Choroid plexus epithelial cell (primary cell): ENCODE measurements around the gene COG6.
A peak's percentile ranks its signal among the peaks of the same experiment; 100 is the strongest.

Experiments used
- DNase-seq: peaks from one replicate; pipeline ENCODE4 v3.0.0-alpha.2; 2010; ENCODE audit warnings: low read depth
- H3K4me3 ChIP-seq: 2 replicates; pipeline ENCODE4 v1.5.1; 2011; ENCODE audit warnings: low read depth, mild to moderate bottlenecking, control low read depth, low read length, moderate library complexity
- CTCF ChIP-seq: conservative IDR thresholded peaks from 2 replicates; pipeline ENCODE4 v1.5.1; 2011; ENCODE audit warnings: low read depth, mild to moderate bottlenecking, control low read depth, inconsistent platforms, low read length, moderate library complexity

Gene COG6

DNA sequence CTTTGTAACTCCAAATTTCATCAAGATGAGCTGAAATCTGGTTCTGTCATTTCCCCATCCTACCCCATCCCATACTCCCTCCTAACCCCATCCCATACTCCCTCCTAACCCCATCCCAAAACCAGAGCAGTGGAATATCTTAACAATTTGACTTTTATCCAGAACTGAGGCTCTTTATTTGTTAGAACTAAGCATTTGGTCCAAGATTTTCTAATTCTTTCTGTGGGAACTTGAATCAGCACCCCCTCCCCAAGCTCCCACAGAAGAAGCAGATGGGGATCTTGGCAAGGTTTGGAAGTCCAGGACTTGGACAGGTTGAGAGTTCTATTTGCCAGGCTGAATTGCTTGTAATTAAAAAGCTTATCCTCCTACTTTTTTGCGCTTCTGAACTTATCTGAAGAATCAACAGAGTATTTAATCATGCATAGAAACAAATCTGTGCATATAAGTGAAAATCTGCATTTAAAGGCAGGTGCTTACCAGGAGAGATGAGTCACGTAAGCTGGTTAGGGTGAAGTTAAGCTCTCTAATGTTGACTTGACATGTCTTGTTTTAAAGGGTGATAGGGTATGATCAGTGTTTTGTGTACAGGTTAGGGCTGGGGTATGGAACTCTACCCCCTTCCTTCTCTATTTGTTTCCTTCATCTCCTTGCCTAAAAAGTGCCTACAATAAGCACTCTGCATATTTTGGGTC lies 111.1 kb downstream of the COG6 start:
- TF ChIP-seq CTCF: no peak
- DNase-seq: no peak

GRCh38 chr13:39767791-39768517 lies 112.5 kb downstream of the COG6 start:
- DNase-seq: no peak
- no peak for TF ChIP-seq CTCF
- H3K4me3 ChIP-seq: no peak overlapping the region

More for the DNA sequence above, 111.1 kb downstream of the COG6 start:
- H3K4me3 ChIP-seq: no peak overlapping the region

DNA sequence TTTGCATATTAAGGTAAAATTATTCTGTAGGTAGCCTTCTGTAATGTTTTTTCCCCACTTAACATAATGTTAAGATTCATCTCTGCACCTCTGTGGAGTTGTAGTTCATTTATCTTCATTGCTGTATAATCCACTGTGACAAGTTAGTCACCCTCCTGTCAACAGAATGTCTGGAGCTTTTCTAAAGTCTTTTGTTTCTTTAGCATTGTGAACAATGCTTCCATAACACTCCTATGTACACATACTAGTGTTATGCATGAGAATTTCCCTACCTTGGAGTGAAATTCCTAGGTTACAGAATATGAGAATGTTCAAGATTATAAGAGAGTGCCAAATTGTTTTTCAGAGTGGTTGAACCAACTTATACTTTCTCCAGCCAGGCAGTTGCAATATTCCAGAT lies 113.5 kb downstream of the COG6 start:
- no peak for TF ChIP-seq CTCF
- H3K4me3 ChIP-seq: no peak overlapping the region
- DNase-seq: no peak

- TF ChIP-seq CTCF: no peak
- H3K4me3 ChIP-seq: no peak overlapping the region
- DNase-seq: no peak
Measured at GRCh38 chr13:39770221-39771090, 115.0 kb downstream of the COG6 start.

- no peak overlapping the region for H3K4me3 ChIP-seq
- TF ChIP-seq CTCF: no peak
- peak; percentile 74 for DNase-seq
Measured at GRCh38 chr13:39773833-39774232, 118.4 kb downstream of the COG6 start.

- no peak overlapping the region for H3K4me3 ChIP-seq
- DNase-seq: peak; percentile 93
Measured at GRCh38 chr13:39776439-39776838, 121.0 kb downstream of the COG6 start.

More at GRCh38 chr13:39776439-39776838, 121.0 kb downstream of the COG6 start:
- no peak for TF ChIP-seq CTCF
